PC-3 (cell line): ENCODE data around the gene URB1.

Experiments
- CTCF ChIP-seq: fragments of 300-600 bp; sonication (generic); conservative IDR thresholded peaks from 2 replicates; pipeline ENCODE4 v1.5.1; 2017; ENCODE audit warnings: antibody characterized with exemption, low read depth, mild to moderate bottlenecking, low read length
- EZH2 ChIP-seq: fragments of 300-600 bp; sonication (generic); IDR thresholded peaks from one replicate; pipeline ENCODE4 v1.6.1; 2017; ENCODE audit warnings: antibody characterized with exemption, mild to moderate bottlenecking, low read length; ENCODE audit not compliant: unreplicated experiment

- TF ChIP-seq CTCF = peak; percentile 90
- TF ChIP-seq EZH2 = no peak
Measured at GRCh38 chr21:32403201-32403777, 10.5 kb upstream of the URB1 start.
